Measurements from ENCODE around the gene IGFLR1.

DNA sequence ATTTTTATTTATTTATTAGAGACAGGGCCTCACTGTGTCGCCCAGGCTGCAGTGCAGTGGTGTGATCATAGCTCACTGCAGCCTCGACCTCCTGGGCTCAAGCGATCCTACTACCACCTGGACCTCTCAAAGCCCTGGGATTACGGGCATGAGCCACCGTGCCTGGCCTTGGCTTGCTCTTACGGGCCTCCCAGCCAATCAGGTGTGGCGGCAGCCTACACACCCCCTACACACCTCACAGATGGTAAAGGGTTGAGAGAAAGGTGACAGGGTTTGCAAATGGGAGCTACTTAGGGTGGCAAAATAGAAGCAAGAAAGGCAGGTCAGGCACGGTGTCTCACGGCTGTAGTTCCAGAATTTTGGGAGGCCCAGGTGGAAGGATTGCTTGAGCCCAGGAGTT, 38.9 kb downstream of the IGFLR1 start:
- TF ChIP-seq YY1 (IDR thresholded peaks at IDR 0.05; ENCODE audit: low read depth) (no peak), TAF1 (IDR thresholded peaks at IDR 0.05; ENCODE audit: low read depth) (no peak), EP300 (IDR thresholded peaks at IDR 0.05; ENCODE audit: borderline replicate concordance) (no peak)
